ENCODE data around the gene SGCE.

Gene SGCE

GRCh38 chr7:94615666-94616065, 40.3 kb downstream of the SGCE start:
- H3K4ac ChIP-seq (ENCODE audit: low read length), result no peak overlapping the region
- H3K9ac ChIP-seq (ENCODE audit: low read depth, low read length, poor library complexity), result no peak overlapping the region
- H3K4me3 ChIP-seq (ENCODE audit: low read length in 2 of 2), result no peak overlapping the region
- no peak overlapping the region for H2BK120ac ChIP-seq (ENCODE audit: low read depth, low read length)
- no peak overlapping the region for H2BK12ac ChIP-seq (ENCODE audit: low read length)
- H2AK5ac ChIP-seq (ENCODE audit: low read depth, low read length), result no peak overlapping the region
- no peak overlapping the region for H3K18ac ChIP-seq (ENCODE audit: low read length)
- H2AFZ ChIP-seq (ENCODE audit: low read length), result no peak overlapping the region
- no peaks in the 10 kb centered on the region for H3K27me3 ChIP-seq (ENCODE audit: control insufficient read depth in 3 of 3, insufficient read depth in 3 of 3, low read depth in 1 of 3, low read length in 3 of 3)
- H3K79me1 ChIP-seq (ENCODE audit: low read depth, low read length), result no peaks in the 10 kb centered on the region
- no peak overlapping the region for H3K23ac ChIP-seq (ENCODE audit: low read depth, low read length, poor library complexity)
- H3K14ac ChIP-seq (ENCODE audit: low read length), result no peak overlapping the region
- no peak overlapping the region for H3K4me2 ChIP-seq (ENCODE audit: insufficient read depth, low read length, poor library complexity, severe bottlenecking)
- no peak overlapping the region for H4K8ac ChIP-seq (ENCODE audit: low read depth, low read length)
- no peak overlapping the region for H2BK5ac ChIP-seq (ENCODE audit: low read length)
- H3K4me1 ChIP-seq (ENCODE audit: control insufficient read depth in 2 of 2, insufficient read depth in 1 of 2, low read depth in 1 of 2, low read length in 2 of 2), result no peaks in the 10 kb centered on the region
- no peak overlapping the region for H3K27ac ChIP-seq (replicated peaks; ENCODE audit: low read length)
- no peaks in the 10 kb centered on the region for H3K9me3 ChIP-seq (replicated peaks in 1 of 2; ENCODE audit: control insufficient read depth in 2 of 2, insufficient read depth in 1 of 2, low read depth in 1 of 2, low read length in 2 of 2)
- no peak overlapping the region for H2BK15ac ChIP-seq (ENCODE audit: low read length)
- no peak for DNase-seq (ENCODE audit: low spot score)
- no peak overlapping the region for H4K91ac ChIP-seq (ENCODE audit: low read depth, low read length, poor library complexity)
- no CpG with 5 or more reads among the region's 1 CpG for WGBS, 2 donors (ENCODE audit: extremely low coverage in 2 of 2, insufficient read length in 2 of 2, insufficient replicate concordance in 1 of 2)
- H3K36me3 ChIP-seq (replicated peaks in 1 of 2; ENCODE audit: control insufficient read depth in 2 of 2, insufficient read depth in 2 of 2, low read length in 2 of 2), result peaks cover 6 to 51% of the 10 kb centered on the region in 2 donors

- no peak overlapping the region for H2BK120ac ChIP-seq (ENCODE audit: low read depth, low read length)
- no peak overlapping the region for H3K4ac ChIP-seq (ENCODE audit: low read length)
- no peak overlapping the region for H2AFZ ChIP-seq (ENCODE audit: low read length)
- no peaks in the 10 kb centered on the region for H3K79me1 ChIP-seq (ENCODE audit: low read depth, low read length)
- DNase-seq (ENCODE audit: low spot score), result no peak
- no peak overlapping the region for H2AK5ac ChIP-seq (ENCODE audit: low read depth, low read length)
- peaks cover 6 to 34% of the 10 kb centered on the region in 2 donors for H3K36me3 ChIP-seq (replicated peaks in 1 of 2; ENCODE audit: control insufficient read depth in 2 of 2, insufficient read depth in 2 of 2, low read length in 2 of 2)
- H3K27me3 ChIP-seq (ENCODE audit: control insufficient read depth in 3 of 3, insufficient read depth in 3 of 3, low read depth in 1 of 3, low read length in 3 of 3), result no peaks in the 10 kb centered on the region
- no peaks in the 10 kb centered on the region for H3K4me1 ChIP-seq (ENCODE audit: control insufficient read depth in 2 of 2, insufficient read depth in 1 of 2, low read depth in 1 of 2, low read length in 2 of 2)
- no peak overlapping the region for H3K27ac ChIP-seq (replicated peaks; ENCODE audit: low read length)
- H4K91ac ChIP-seq (ENCODE audit: low read depth, low read length, poor library complexity), result no peak overlapping the region
- peaks cover 0 to 10% of the 10 kb centered on the region in 2 donors for H3K9me3 ChIP-seq (replicated peaks in 1 of 2; ENCODE audit: control insufficient read depth in 2 of 2, insufficient read depth in 1 of 2, low read depth in 1 of 2, low read length in 2 of 2)
- no peak overlapping the region for H3K4me3 ChIP-seq (ENCODE audit: low read length in 2 of 2)
- no peak overlapping the region for H2BK15ac ChIP-seq (ENCODE audit: low read length)
- H2BK12ac ChIP-seq (ENCODE audit: low read length), result peak overlapping the region; percentile 22
- no peak overlapping the region for H4K8ac ChIP-seq (ENCODE audit: low read depth, low read length)
- no peak overlapping the region for H3K4me2 ChIP-seq (ENCODE audit: insufficient read depth, low read length, poor library complexity, severe bottlenecking)
- no peak overlapping the region for H2BK5ac ChIP-seq (ENCODE audit: low read length)
- no peak overlapping the region for H3K23ac ChIP-seq (ENCODE audit: low read depth, low read length, poor library complexity)
- no peak overlapping the region for H3K14ac ChIP-seq (ENCODE audit: low read length)
- H3K9ac ChIP-seq (ENCODE audit: low read depth, low read length, poor library complexity), result no peak overlapping the region
- no peak overlapping the region for H3K18ac ChIP-seq (ENCODE audit: low read length)
These were observed 43.3 kb downstream of the SGCE start for GRCh38 chr7:94612661-94613060.

- Histone ChIP-seq H3K4me3 (ENCODE audit: low read length in 2 of 2) (no peak overlapping the region), H3K4me1 (ENCODE audit: control insufficient read depth in 2 of 2, insufficient read depth in 1 of 2, low read depth in 1 of 2, low read length in 2 of 2) (no peaks in the 10 kb centered on the region), H3K79me1 (ENCODE audit: low read depth, low read length) (no peaks in the 10 kb centered on the region), H4K91ac (ENCODE audit: low read depth, low read length, poor library complexity) (no peak overlapping the region), H3K18ac (ENCODE audit: low read length) (no peak overlapping the region), H3K27ac (replicated peaks; ENCODE audit: low read length) (no peak overlapping the region), H3K14ac (ENCODE audit: low read length) (no peak overlapping the region), H2BK120ac (ENCODE audit: low read depth, low read length) (no peak overlapping the region), H4K8ac (ENCODE audit: low read depth, low read length) (no peak overlapping the region), H2AK5ac (ENCODE audit: low read depth, low read length) (no peak overlapping the region), H3K4ac (ENCODE audit: low read length) (no peak overlapping the region), H3K4me2 (ENCODE audit: insufficient read depth, low read length, poor library complexity, severe bottlenecking) (no peak overlapping the region), H3K9ac (ENCODE audit: low read depth, low read length, poor library complexity) (no peak overlapping the region), H2BK5ac (ENCODE audit: low read length) (no peak overlapping the region), H2AFZ (ENCODE audit: low read length) (no peak overlapping the region), H3K9me3 (replicated peaks in 1 of 2; ENCODE audit: control insufficient read depth in 2 of 2, insufficient read depth in 1 of 2, low read depth in 1 of 2, low read length in 2 of 2) (peaks cover 0 to 14% of the 10 kb centered on the region in 2 donors), H2BK12ac (ENCODE audit: low read length) (no peak overlapping the region), H3K27me3 (ENCODE audit: control insufficient read depth in 3 of 3, insufficient read depth in 3 of 3, low read depth in 1 of 3, low read length in 3 of 3) (no peaks in the 10 kb centered on the region), H3K23ac (ENCODE audit: low read depth, low read length, poor library complexity) (no peak overlapping the region), H3K36me3 (replicated peaks in 1 of 2; ENCODE audit: control insufficient read depth in 2 of 2, insufficient read depth in 2 of 2, low read length in 2 of 2) (peaks cover 6 to 30% of the 10 kb centered on the region in 2 donors), H2BK15ac (ENCODE audit: low read length) (no peak overlapping the region)
- no peak for DNase-seq (ENCODE audit: low spot score)
- no CpG with 5 or more reads among the region's 1 CpG for WGBS, 2 donors (ENCODE audit: extremely low coverage in 2 of 2, insufficient read length in 2 of 2, insufficient replicate concordance in 1 of 2)
These were observed 43.7 kb downstream of the SGCE start for GRCh38 chr7:94612253-94612652.

- H2BK5ac ChIP-seq (ENCODE audit: low read length), result no peak overlapping the region
- H3K27me3 ChIP-seq (ENCODE audit: control insufficient read depth in 3 of 3, insufficient read depth in 3 of 3, low read depth in 1 of 3, low read length in 3 of 3), result no peaks in the 10 kb centered on the region
- no peak overlapping the region for H2BK120ac ChIP-seq (ENCODE audit: low read depth, low read length)
- H3K4ac ChIP-seq (ENCODE audit: low read length), result no peak overlapping the region
- H3K4me2 ChIP-seq (ENCODE audit: insufficient read depth, low read length, poor library complexity, severe bottlenecking), result no peak overlapping the region
- WGBS, 2 donors (ENCODE audit: extremely low coverage in 2 of 2, insufficient read length in 2 of 2, insufficient replicate concordance in 1 of 2), result no CpG with 5 or more reads among the region's 2 CpGs
- no peak overlapping the region for H3K9ac ChIP-seq (ENCODE audit: low read depth, low read length, poor library complexity)
- H3K79me1 ChIP-seq (ENCODE audit: low read depth, low read length), result no peaks in the 10 kb centered on the region
- no peak overlapping the region for H3K18ac ChIP-seq (ENCODE audit: low read length)
- peaks cover 4 to 10% of the 10 kb centered on the region in 2 donors for H3K36me3 ChIP-seq (replicated peaks in 1 of 2; ENCODE audit: control insufficient read depth in 2 of 2, insufficient read depth in 2 of 2, low read length in 2 of 2)
- H2BK12ac ChIP-seq (ENCODE audit: low read length), result no peak overlapping the region
- H3K4me3 ChIP-seq (ENCODE audit: low read length in 2 of 2), result no peak overlapping the region
- no peaks in the 10 kb centered on the region for H3K4me1 ChIP-seq (ENCODE audit: control insufficient read depth in 2 of 2, insufficient read depth in 1 of 2, low read depth in 1 of 2, low read length in 2 of 2)
- no peak overlapping the region for H3K14ac ChIP-seq (ENCODE audit: low read length)
- no peak overlapping the region for H3K27ac ChIP-seq (replicated peaks; ENCODE audit: low read length)
- peaks cover 0 to 24% of the 10 kb centered on the region in 2 donors for H3K9me3 ChIP-seq (replicated peaks in 1 of 2; ENCODE audit: control insufficient read depth in 2 of 2, insufficient read depth in 1 of 2, low read depth in 1 of 2, low read length in 2 of 2)
- no peak overlapping the region for H2AFZ ChIP-seq (ENCODE audit: low read length)
- no peak overlapping the region for H2AK5ac ChIP-seq (ENCODE audit: low read depth, low read length)
- H2BK15ac ChIP-seq (ENCODE audit: low read length), result no peak overlapping the region
- no peak for DNase-seq (ENCODE audit: low spot score)
- H3K23ac ChIP-seq (ENCODE audit: low read depth, low read length, poor library complexity), result no peak overlapping the region
- no peak overlapping the region for H4K91ac ChIP-seq (ENCODE audit: low read depth, low read length, poor library complexity)
- no peak overlapping the region for H4K8ac ChIP-seq (ENCODE audit: low read depth, low read length)
These were observed 46.4 kb downstream of the SGCE start for GRCh38 chr7:94609561-94609960.

All from neuronal stem cell (in vitro differentiated cells).